MCF 10A (cell line): Measurements from ENCODE around the gene MT1E. TPM values are rescaled to one million over a fixed set of nuclear protein-coding genes. Genes with fewer than 3 reads are reported as not detected.
A peak's percentile ranks its signal among the peaks of the same experiment; 100 is the strongest.

ENCODE experiments used
- BruUV-seq: library from RNA; stranded (reverse); fragments of 400-500 nt; replicated peaks from 2 replicates; lab custom pipeline; 2021; lab: Mats Ljungman, UMichigan
- CTCF ChIA-PET: fragments of 300-600 bp; sonication (Branson Sonifier 250); formaldehyde crosslinking; extraction: SDS; loops from one replicate; lab custom pipeline; 2021; ENCODE audit warnings: antibody characterized with exemption, inconsistent platforms; lab: Yijun Ruan, JAX
- POLR2A ChIA-PET: fragments of 300-600, 350-650 bp; sonication (Branson Sonifier 250); formaldehyde crosslinking; extraction: SDS; loops from one replicate; lab custom pipeline; 2020; ENCODE audit warnings: antibody characterized with exemption, inconsistent platforms; lab: Yijun Ruan, JAX
- DNase-seq: peaks from one replicate; pipeline ENCODE4 v3.0.0-alpha.2; 2018; ENCODE audit not compliant: unreplicated experiment
- H3K27ac Mint-ChIP-seq: one replicate; pipeline ENCODE4 v1.8.0; 2022; ENCODE audit warnings: mild to moderate bottlenecking, low read depth, mixed read lengths; ENCODE audit not compliant: unreplicated experiment
- H3K27me3 Mint-ChIP-seq: one replicate; pipeline ENCODE4 v1.8.0; 2022; ENCODE audit warnings: mixed read lengths; ENCODE audit not compliant: insufficient read depth, unreplicated experiment
- H3K36me3 Mint-ChIP-seq: one replicate; pipeline ENCODE4 v1.8.0; 2022; ENCODE audit warnings: mild to moderate bottlenecking, moderate library complexity, mixed read lengths; ENCODE audit not compliant: insufficient read depth, unreplicated experiment
- H3K4me1 Mint-ChIP-seq: one replicate; pipeline ENCODE4 v1.8.0; 2022; ENCODE audit warnings: mixed read lengths; ENCODE audit not compliant: insufficient read depth, unreplicated experiment
- H3K4me3 Mint-ChIP-seq: one replicate; pipeline ENCODE4 v1.8.0; 2022; ENCODE audit warnings: mild to moderate bottlenecking, moderate library complexity, mixed read lengths; ENCODE audit not compliant: unreplicated experiment
- H3K9me3 Mint-ChIP-seq: one replicate; pipeline ENCODE4 v1.8.0; 2022; ENCODE audit warnings: mixed read lengths; ENCODE audit not compliant: unreplicated experiment
- CTCF ChIP-seq: fragments of 200-600 bp; IDR thresholded peaks from one replicate; pipeline ENCODE4 v1.8.0; 2022; ENCODE audit warnings: antibody characterized with exemption, mild to moderate bottlenecking; ENCODE audit not compliant: unreplicated experiment
- intact Hi-C: fragments of 100-400 bp; cut with micrococcal nuclease; formaldehyde crosslinking; loops from 2 replicates; pipeline ENCODE4 v1.14.1; 2022
- total RNA-seq: library from RNA; stranded (reverse); gene quantifications from 2 replicates; pipeline ENCODE4 v1.2.3, GENCODE V29; 2022

The MT1E gene
- total RNA-seq, 1 experiment from 2014 or later = 934 TPM

GRCh38 chr16:56643080-56643778 is 17.6 kb downstream of the MT1E start:
- peak; percentile 62 for TF ChIP-seq CTCF
- peak overlapping the region; percentile 25 for H3K4me3 Mint-ChIP-seq
- no peak overlapping the region for H3K27ac Mint-ChIP-seq
- no TSS peak for BruUV-seq
- CTCF ChIA-PET = interaction anchor here (0.6 to 1.8 kb wide), 12 partner anchors 9 to 150 kb away, joined by 3 to 5 read pairs (median 4); partner anchors contain the start of genes MT1E and MT3
- DNase-seq = peak; percentile 86
- H3K4me1 Mint-ChIP-seq = peaks cover 3% of the 10 kb centered on the region
- POLR2A ChIA-PET = interaction anchor here (0.5 to 2.8 kb wide), 12 partner anchors 12 to 801 kb away, joined by 3 to 27 read pairs (median 4); partner anchors contain the start of genes MT1E, MT1F, MT1X and MT2A
- intact Hi-C loops = loop anchor here (1.0 to 5.0 kb wide), 3 partner anchors 36 to 131 kb away; partner anchors contain the start of gene MT2A
- H3K36me3 Mint-ChIP-seq = no peaks in the 10 kb centered on the region
- no peaks in the 10 kb centered on the region for H3K9me3 Mint-ChIP-seq
- no peaks in the 10 kb centered on the region for H3K27me3 Mint-ChIP-seq

- no TSS peak for BruUV-seq
- DNase-seq = no peak
- Mint-ChIP-seq H3K27me3 (no peaks in the 10 kb centered on the region), H3K27ac (no peak overlapping the region), H3K4me3 (peak overlapping the region; percentile 25), H3K36me3 (no peaks in the 10 kb centered on the region), H3K4me1 (peaks cover 3% of the 10 kb centered on the region), H3K9me3 (no peaks in the 10 kb centered on the region)
- POLR2A ChIA-PET = interaction anchor here (0.5 to 2.8 kb wide), 12 partner anchors 13 to 801 kb away, joined by 3 to 27 read pairs (median 4); partner anchors contain the start of genes MT1E, MT1F, MT1X and MT2A
- CTCF ChIA-PET = interaction anchor here (0.6 to 1.8 kb wide), 12 partner anchors 9 to 151 kb away, joined by 3 to 7 read pairs (median 4); partner anchors contain the start of genes MT1E and MT3
- no peak for TF ChIP-seq CTCF
- intact Hi-C loops = loop anchor here (1.0 to 5.0 kb wide), 3 partner anchors 37 to 132 kb away; partner anchors contain the start of gene MT2A
Observed at GRCh38 chr16:56643833-56644232, 18.3 kb downstream of the MT1E start.

GRCh38 chr16:56645311-56645710 is 19.7 kb downstream of the MT1E start:
- BruUV-seq = no TSS peak
- intact Hi-C loops = no loop called here
- ChIA-PET CTCF (interaction anchor here (0.7 kb wide), 1 partner anchor 132 kb away, joined by 4 read pairs; no protein-coding TSS in a partner anchor), POLR2A (interaction anchor here (1.3 to 2.5 kb wide), 4 partner anchors 17 to 39 kb away, joined by 3 to 9 read pairs (median 4); partner anchors contain the start of gene MT1E)
- no peaks in the 10 kb centered on the region for H3K27me3 Mint-ChIP-seq
- TF ChIP-seq CTCF = no peak
- H3K9me3 Mint-ChIP-seq = no peaks in the 10 kb centered on the region
- no peaks in the 10 kb centered on the region for H3K36me3 Mint-ChIP-seq
- H3K27ac Mint-ChIP-seq = no peak overlapping the region
- peaks cover 3% of the 10 kb centered on the region for H3K4me1 Mint-ChIP-seq
- no peak overlapping the region for H3K4me3 Mint-ChIP-seq
- DNase-seq = no peak

GRCh38 chr16:56645838-56646237 is 20.3 kb downstream of the MT1E start:
- no peak for DNase-seq
- ChIA-PET CTCF (interaction anchor here (0.6 to 0.7 kb wide), 2 partner anchors 55 to 132 kb away, joined by 3 to 4 read pairs; no protein-coding TSS in a partner anchor), POLR2A (interaction anchor here (1.3 to 2.5 kb wide), 3 partner anchors 20 to 39 kb away, joined by 3 to 9 read pairs (median 4); partner anchors contain the start of gene MT1E)
- no peaks in the 10 kb centered on the region for H3K9me3 Mint-ChIP-seq
- intact Hi-C loops = no loop called here
- peaks cover 3% of the 10 kb centered on the region for H3K4me1 Mint-ChIP-seq
- no peak overlapping the region for H3K4me3 Mint-ChIP-seq
- H3K27me3 Mint-ChIP-seq = no peaks in the 10 kb centered on the region
- no peak overlapping the region for H3K27ac Mint-ChIP-seq
- no peaks in the 10 kb centered on the region for H3K36me3 Mint-ChIP-seq
- TF ChIP-seq CTCF = no peak
- no TSS peak for BruUV-seq
